K562 (cell line): Measurements from ENCODE around the gene CNPY4. TPM values are rescaled to one million over a fixed set of nuclear protein-coding genes. Genes with fewer than 3 reads are reported as not detected.
A peak's percentile ranks its signal among the peaks of the same experiment; 100 is the strongest.

Experiments
- ATF7 ChIP-seq: fragments of 450-650 bp; IDR thresholded peaks from 2 replicates; pipeline ENCODE4 v1.7.1; 2014; ENCODE audit warnings: mild to moderate bottlenecking, moderate library complexity
- BMI1 ChIP-seq: fragments of 150-350 bp; IDR thresholded peaks from 2 replicates; pipeline ENCODE4 v1.6.1; 2014; ENCODE audit warnings: low read length
- CREM ChIP-seq: IDR thresholded peaks from 2 replicates; pipeline ENCODE4 v1.6.1; 2014; ENCODE audit warnings: antibody characterized with exemption, low read depth
- FOXA1 ChIP-seq: fragments of 450-650 bp; IDR thresholded peaks from 2 replicates; pipeline ENCODE4 v1.6.1; 2016; ENCODE audit warnings: mild to moderate bottlenecking, borderline replicate concordance
- GABPA ChIP-seq: fragments of 200-800 bp; sonication (Bioruptor generic); conservative IDR thresholded peaks from 2 replicates; pipeline ENCODE4 v1.6.1; 2016; ENCODE audit warnings: low read depth, missing genetic modification characterization, missing compliant biosample characterization
- KHSRP ChIP-seq: fragments of 450-650 bp; IDR thresholded peaks from 2 replicates; pipeline ENCODE4 v1.6.1; 2017
- MCM2 ChIP-seq: fragments of 450-650 bp; IDR thresholded peaks from 2 replicates; pipeline ENCODE4 v1.6.1; 2017; ENCODE audit warnings: low read depth, mild to moderate bottlenecking
- NEUROD1 ChIP-seq: fragments of 150-350 bp; IDR thresholded peaks from 2 replicates; pipeline ENCODE4 v1.6.1; 2014; ENCODE audit warnings: borderline replicate concordance, low read length, low read depth; ENCODE audit not compliant: partially characterized antibody
- RFX5 ChIP-seq: IDR thresholded peaks from 2 replicates; pipeline ENCODE4 v1.6.1; 2011; ENCODE audit warnings: low read depth, mild to moderate bottlenecking, improper control_type of control experiment, low read length
- RFX7 ChIP-seq: fragments of 250-450 bp; sonication (Bioruptor Pico); IDR thresholded peaks from 2 replicates; pipeline ENCODE4 v1.5.1; 2021; ENCODE audit warnings: mild to moderate bottlenecking
- SIN3B ChIP-seq: fragments of 450-650 bp; IDR thresholded peaks from 2 replicates; pipeline ENCODE4 v1.6.1; 2017; ENCODE audit warnings: low read depth, mild to moderate bottlenecking, moderate library complexity
- SMAD3 ChIP-seq: fragments of 450-650 bp; formaldehyde crosslinking; conservative IDR thresholded peaks from 2 replicates; pipeline ENCODE4 v1.4.0; 2020; ENCODE audit warnings: mild to moderate bottlenecking
- SREBF1 ChIP-seq: fragments of 150-350 bp; IDR thresholded peaks from 2 replicates; pipeline ENCODE4 v1.6.1; 2014; ENCODE audit warnings: antibody characterized with exemption, low read depth, low read length, borderline replicate concordance
- ZBTB7A ChIP-seq: IDR thresholded peaks from 2 replicates; pipeline ENCODE4 v1.6.1; 2011; ENCODE audit warnings: low read depth, mild to moderate bottlenecking, low read length, moderate library complexity, borderline replicate concordance; ENCODE audit not compliant: control insufficient read depth
- ZNF707 ChIP-seq: fragments of 250-450 bp; sonication (Bioruptor Pico); conservative IDR thresholded peaks from 2 replicates; pipeline ENCODE4 v1.8.0; 2022; ENCODE audit warnings: inconsistent platforms, mild to moderate bottlenecking, moderate library complexity
- polyA plus RNA-seq, 8 experiments: library from polyadenylated mRNA; depleted of rRNA in 4 of 8; stranded (reverse) in 5 of 8; unstranded in 3 of 8; fragments of >200 nt; fragmentation: Nextera tagmentation in 2 of 8; fragmentation: Illumina TruSeq in 1 of 8; extraction: Ambion mirVana in 2 of 8; extraction: Trizol in 1 of 8; gene quantifications; 2 replicates each; pipeline versions ENCODE4 v1.2.1 to v1.2.3, GENCODE V29; 2011 to 2014; ENCODE audit warnings: inconsistent platforms in 1 of 8, missing spikeins in 1 of 8
- total RNA-seq, 7 experiments: library from RNA; depleted of rRNA in 6 of 7; stranded (reverse); fragments of >200 nt in 6 of 7; fragmentation: Illumina TruSeq in 2 of 7; extraction: Trizol in 2 of 7; gene quantifications; 2 replicates each; pipeline versions ENCODE4 v1.2.1 to v1.2.3, GENCODE V29; 2011 to 2021; ENCODE audit warnings: low replicate concordance in 1 of 7
- TF ChIP-seq, protein P1 (sequence below), 2 experiments: fragments of 450-650 bp; formaldehyde crosslinking in 1 of 2; IDR thresholded peaks; 2 replicates each; pipeline versions ENCODE4 v1.4.0 to v1.6.1; 2014 to 2020; ENCODE audit warnings: mild to moderate bottlenecking in 2 of 2, borderline replicate concordance in 1 of 2, low read depth in 1 of 2
- TF ChIP-seq, protein P2 (sequence below): fragments of 450-650 bp; conservative IDR thresholded peaks from 2 replicates; pipeline ENCODE4 v1.6.1; 2016; ENCODE audit warnings: missing genetic modification characterization, low read depth, mild to moderate bottlenecking, missing compliant biosample characterization, moderate library complexity
- TF ChIP-seq, protein P3 (sequence below): sonication (generic); formaldehyde crosslinking; IDR thresholded peaks from 2 replicates; pipeline ENCODE4 v1.8.1; 2023; ENCODE audit warnings: mild to moderate bottlenecking, missing genetic modification reagents

The CNPY4 gene
- total and polyA plus RNA-seq, 9 of the 15 experiments (the other 6 are each of a cell fraction or from before 2014, with no cell fraction given): 1.9 to 11.2 (median 7.0) TPM

DNA sequence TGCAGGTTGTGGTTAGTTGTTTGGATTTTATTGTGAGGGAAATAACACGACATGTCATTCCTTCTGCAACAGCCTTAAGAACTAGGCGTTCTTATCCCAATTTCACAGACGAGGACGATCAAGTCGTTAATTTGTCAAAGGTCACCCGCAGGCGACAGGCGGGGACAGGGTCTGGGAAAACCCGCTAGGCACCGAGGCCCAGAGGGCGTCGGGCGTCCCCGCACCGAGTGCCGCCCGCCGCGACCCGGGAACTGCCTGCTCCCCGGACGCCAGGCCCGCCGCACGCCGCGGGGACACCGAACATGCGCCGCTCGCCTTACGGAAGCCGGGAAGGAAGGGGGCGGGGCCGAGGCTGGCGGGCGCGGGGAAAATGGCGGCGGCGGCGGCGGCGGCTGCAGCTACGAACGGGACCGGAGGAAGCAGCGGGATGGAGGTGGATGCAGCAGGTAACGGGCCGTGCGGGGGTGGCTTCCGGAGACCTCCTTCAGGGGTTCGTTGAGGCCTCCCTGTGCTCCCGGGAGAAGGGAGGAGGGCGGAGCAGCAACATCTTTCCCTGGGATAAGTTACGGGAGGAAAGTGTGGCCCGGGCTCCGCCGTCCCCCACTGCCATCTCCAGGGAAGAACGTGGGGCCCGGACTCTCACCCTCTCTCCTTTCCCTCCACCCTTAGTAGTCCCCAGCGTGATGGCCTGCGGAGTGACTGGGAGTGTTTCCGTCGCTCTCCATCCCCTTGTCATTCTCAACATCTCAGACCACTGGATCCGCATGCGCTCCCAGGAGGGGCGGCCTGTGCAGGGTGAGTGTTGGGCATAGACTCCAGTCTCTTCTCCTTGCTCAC is 30.6 kb upstream of the CNPY4 start, which contains the start of gene COPS6 (continued):
- TF ChIP-seq, protein P1, sequence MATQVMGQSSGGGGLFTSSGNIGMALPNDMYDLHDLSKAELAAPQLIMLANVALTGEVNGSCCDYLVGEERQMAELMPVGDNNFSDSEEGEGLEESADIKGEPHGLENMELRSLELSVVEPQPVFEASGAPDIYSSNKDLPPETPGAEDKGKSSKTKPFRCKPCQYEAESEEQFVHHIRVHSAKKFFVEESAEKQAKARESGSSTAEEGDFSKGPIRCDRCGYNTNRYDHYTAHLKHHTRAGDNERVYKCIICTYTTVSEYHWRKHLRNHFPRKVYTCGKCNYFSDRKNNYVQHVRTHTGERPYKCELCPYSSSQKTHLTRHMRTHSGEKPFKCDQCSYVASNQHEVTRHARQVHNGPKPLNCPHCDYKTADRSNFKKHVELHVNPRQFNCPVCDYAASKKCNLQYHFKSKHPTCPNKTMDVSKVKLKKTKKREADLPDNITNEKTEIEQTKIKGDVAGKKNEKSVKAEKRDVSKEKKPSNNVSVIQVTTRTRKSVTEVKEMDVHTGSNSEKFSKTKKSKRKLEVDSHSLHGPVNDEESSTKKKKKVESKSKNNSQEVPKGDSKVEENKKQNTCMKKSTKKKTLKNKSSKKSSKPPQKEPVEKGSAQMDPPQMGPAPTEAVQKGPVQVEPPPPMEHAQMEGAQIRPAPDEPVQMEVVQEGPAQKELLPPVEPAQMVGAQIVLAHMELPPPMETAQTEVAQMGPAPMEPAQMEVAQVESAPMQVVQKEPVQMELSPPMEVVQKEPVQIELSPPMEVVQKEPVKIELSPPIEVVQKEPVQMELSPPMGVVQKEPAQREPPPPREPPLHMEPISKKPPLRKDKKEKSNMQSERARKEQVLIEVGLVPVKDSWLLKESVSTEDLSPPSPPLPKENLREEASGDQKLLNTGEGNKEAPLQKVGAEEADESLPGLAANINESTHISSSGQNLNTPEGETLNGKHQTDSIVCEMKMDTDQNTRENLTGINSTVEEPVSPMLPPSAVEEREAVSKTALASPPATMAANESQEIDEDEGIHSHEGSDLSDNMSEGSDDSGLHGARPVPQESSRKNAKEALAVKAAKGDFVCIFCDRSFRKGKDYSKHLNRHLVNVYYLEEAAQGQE (IDR thresholded peaks at IDR 0.05; ENCODE audit: borderline replicate concordance): peak; percentile 5; the same call in 1 of the 2 replicates
- TF ChIP-seq, protein P1 (CRISPR knock-in tag; IDR thresholded peaks at IDR 0.05; ENCODE audit: low read depth): peak; percentile 23; the same call in 1 of the 2 replicates
- peak; percentile 68 for TF ChIP-seq CREM
- no peak for TF ChIP-seq ZNF707 (CRISPR knock-in tag)
- TF ChIP-seq RFX7: no peak
- no peak for TF ChIP-seq MCM2
- TF ChIP-seq, protein P2, sequence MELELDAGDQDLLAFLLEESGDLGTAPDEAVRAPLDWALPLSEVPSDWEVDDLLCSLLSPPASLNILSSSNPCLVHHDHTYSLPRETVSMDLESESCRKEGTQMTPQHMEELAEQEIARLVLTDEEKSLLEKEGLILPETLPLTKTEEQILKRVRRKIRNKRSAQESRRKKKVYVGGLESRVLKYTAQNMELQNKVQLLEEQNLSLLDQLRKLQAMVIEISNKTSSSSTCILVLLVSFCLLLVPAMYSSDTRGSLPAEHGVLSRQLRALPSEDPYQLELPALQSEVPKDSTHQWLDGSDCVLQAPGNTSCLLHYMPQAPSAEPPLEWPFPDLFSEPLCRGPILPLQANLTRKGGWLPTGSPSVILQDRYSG (tag): peak; percentile 92
- peak; percentile 73 for TF ChIP-seq ATF7
- TF ChIP-seq, protein P3, sequence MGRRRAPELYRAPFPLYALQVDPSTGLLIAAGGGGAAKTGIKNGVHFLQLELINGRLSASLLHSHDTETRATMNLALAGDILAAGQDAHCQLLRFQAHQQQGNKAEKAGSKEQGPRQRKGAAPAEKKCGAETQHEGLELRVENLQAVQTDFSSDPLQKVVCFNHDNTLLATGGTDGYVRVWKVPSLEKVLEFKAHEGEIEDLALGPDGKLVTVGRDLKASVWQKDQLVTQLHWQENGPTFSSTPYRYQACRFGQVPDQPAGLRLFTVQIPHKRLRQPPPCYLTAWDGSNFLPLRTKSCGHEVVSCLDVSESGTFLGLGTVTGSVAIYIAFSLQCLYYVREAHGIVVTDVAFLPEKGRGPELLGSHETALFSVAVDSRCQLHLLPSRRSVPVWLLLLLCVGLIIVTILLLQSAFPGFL (CRISPR knock-in tag): no peak
- TF ChIP-seq GABPA (tag): peak; percentile 75
- 0 out of 2 replicates have a peak, but pooled peaks have one; percentile 37 for TF ChIP-seq SREBF1
- TF ChIP-seq KHSRP: no peak
- TF ChIP-seq ZBTB7A: peak; percentile 52; the same call in 1 of the 2 replicates
- TF ChIP-seq RFX5: no peak
- peak; percentile 73 for TF ChIP-seq NEUROD1
- TF ChIP-seq BMI1: no peak
- TF ChIP-seq SIN3B: peak; percentile 88
- TF ChIP-seq FOXA1: no peak
- peak; percentile 71 for TF ChIP-seq SMAD3 (CRISPR knock-in tag)
